ENCODE data around the gene LRCH3. TPM values are rescaled to one million over a fixed set of nuclear protein-coding genes. Genes with fewer than 3 reads are reported as not detected.
"Not testable (repeated sequence)": the region's sequence is repeated elsewhere in the genome, so short reads cannot be mapped to it uniquely, and the experiment has no call there.

Gene LRCH3
- total RNA-seq, 1 donor: 149 TPM

GRCh38 chr3:197913641-197914380, 122.8 kb downstream of the LRCH3 start:
- H3K4me3 ChIP-seq (ENCODE audit: low read depth, low read length): no peak overlapping the region
- DNase-seq (ENCODE audit: low read depth): no peak
- no peak for TF ChIP-seq CTCF (IDR thresholded peaks at IDR 0.05; ENCODE audit: insufficient read depth, low read depth, low read length)

GRCh38 chr3:197921429-197922275, 130.6 kb downstream of the LRCH3 start:
- not testable (repeated sequence) for H3K4me3 ChIP-seq (ENCODE audit: low read depth, low read length); DNase-seq (ENCODE audit: low read depth)

GRCh38 chr3:197926418-197926817, 135.4 kb downstream of the LRCH3 start:
- peak; percentile 39 for TF ChIP-seq CTCF (IDR thresholded peaks at IDR 0.05; ENCODE audit: insufficient read depth, low read depth, low read length)

GRCh38 chr3:197927578-197927977, 136.5 kb downstream of the LRCH3 start:
- not testable (repeated sequence) for H3K4me3 ChIP-seq (ENCODE audit: low read depth, low read length)

More at GRCh38 chr3:197926418-197926817, 135.4 kb downstream of the LRCH3 start:
- no peak for DNase-seq (ENCODE audit: low read depth)
- no peak overlapping the region for H3K4me3 ChIP-seq (ENCODE audit: low read depth, low read length)

GRCh38 chr3:197936819-197937384, 145.8 kb downstream of the LRCH3 start:
- H3K4me3 ChIP-seq (ENCODE audit: low read depth, low read length): no peak overlapping the region
- TF ChIP-seq CTCF (IDR thresholded peaks at IDR 0.05; ENCODE audit: insufficient read depth, low read depth, low read length): no peak
- peak; percentile 65 for DNase-seq (ENCODE audit: low read depth)

More at GRCh38 chr3:197927578-197927977, 136.5 kb downstream of the LRCH3 start:
- not testable (repeated sequence) for DNase-seq (ENCODE audit: low read depth)

Small RNA genes within 50 kb of the gene (small RNA-seq; reads per million reads assigned to genes)
- not detected for gene RNU6-858P

Other genes starting within 250 kb of the LRCH3 start
- gene BDH1, start 235.3 kb upstream of the LRCH3 start, total RNA-seq: 4.8 and 5.2 TPM in 2 replicates
- 26.4 and 28.1 TPM in 2 replicates for gene RUBCN, start 54.4 kb upstream of the LRCH3 start, total RNA-seq
- gene FYTTD1, start 41.4 kb upstream of the LRCH3 start, total RNA-seq: 43.5 and 58.3 TPM in 2 replicates
- gene RPL35A, start 158.9 kb downstream of the LRCH3 start, total RNA-seq: 453 and 600 TPM in 2 replicates
- 6.5 and 8.1 TPM in 2 replicates for gene LMLN, start 169.0 kb downstream of the LRCH3 start, total RNA-seq